ENCODE measurements around the gene CCL22.

DNA sequence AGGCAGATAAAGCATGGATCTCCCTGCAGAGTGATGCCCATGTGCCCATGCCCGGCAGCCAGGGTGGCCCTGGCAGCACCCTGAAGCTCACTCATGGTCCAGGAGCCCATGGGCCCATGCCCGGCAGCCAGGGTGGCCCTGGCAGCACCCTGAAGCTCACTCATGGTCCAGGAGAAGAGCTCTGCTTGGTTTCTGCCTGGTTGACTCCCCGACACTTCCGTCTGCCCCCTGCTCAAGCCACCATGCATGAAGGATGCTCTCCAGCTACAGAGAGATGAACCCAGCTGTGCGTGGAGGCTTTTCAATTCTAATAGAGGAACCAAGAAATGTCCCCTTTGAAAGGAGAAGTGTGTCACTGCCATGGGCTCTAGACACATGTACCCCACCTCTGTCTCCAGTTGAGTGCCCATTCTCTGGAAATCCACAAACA lies 54.7 kb downstream of the CCL22 start:
- TF ChIP-seq, protein P1, sequence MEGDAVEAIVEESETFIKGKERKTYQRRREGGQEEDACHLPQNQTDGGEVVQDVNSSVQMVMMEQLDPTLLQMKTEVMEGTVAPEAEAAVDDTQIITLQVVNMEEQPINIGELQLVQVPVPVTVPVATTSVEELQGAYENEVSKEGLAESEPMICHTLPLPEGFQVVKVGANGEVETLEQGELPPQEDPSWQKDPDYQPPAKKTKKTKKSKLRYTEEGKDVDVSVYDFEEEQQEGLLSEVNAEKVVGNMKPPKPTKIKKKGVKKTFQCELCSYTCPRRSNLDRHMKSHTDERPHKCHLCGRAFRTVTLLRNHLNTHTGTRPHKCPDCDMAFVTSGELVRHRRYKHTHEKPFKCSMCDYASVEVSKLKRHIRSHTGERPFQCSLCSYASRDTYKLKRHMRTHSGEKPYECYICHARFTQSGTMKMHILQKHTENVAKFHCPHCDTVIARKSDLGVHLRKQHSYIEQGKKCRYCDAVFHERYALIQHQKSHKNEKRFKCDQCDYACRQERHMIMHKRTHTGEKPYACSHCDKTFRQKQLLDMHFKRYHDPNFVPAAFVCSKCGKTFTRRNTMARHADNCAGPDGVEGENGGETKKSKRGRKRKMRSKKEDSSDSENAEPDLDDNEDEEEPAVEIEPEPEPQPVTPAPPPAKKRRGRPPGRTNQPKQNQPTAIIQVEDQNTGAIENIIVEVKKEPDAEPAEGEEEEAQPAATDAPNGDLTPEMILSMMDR (IDR thresholded peaks at IDR 0.05): no peak
- TF ChIP-seq POLR2A (IDR thresholded peaks at IDR 0.05): no peak

Measured in adrenal gland (tissue), 5 donors.